ENCODE data around the gene FMO3. TPM values are rescaled to one million over a fixed set of nuclear protein-coding genes. Genes with fewer than 3 reads are reported as not detected.
A peak's percentile ranks its signal among the peaks of the same experiment; 100 is the strongest.

The FMO3 gene
- total RNA-seq, result under 1 TPM in 1 of 2 donors, not detected in 1; 0.42 TPM
- long read RNA-seq, result 0 reads

GRCh38 chr1:171090604-171091003, at the start of gene FMO3:
FMO3 (plus strand) TSS chr1:171090905; CDS start chr1:171092659, 1,754 bp downstream.
- intact Hi-C loops (cut with DNase I, micrococcal nuclease), result no loop called here
- no peak for ATAC-seq
- no peak for DNase-seq

GRCh38 chr1:171048014-171048413, 42.7 kb upstream of the FMO3 start:
- intact Hi-C loops (cut with DNase I, micrococcal nuclease), result no loop called here
- DNase-seq (no peak), ATAC-seq (no peak)

- DNase-seq (no peak), ATAC-seq (no peak)
- intact Hi-C loops (cut with DNase I, micrococcal nuclease), result no loop called here
Observed at GRCh38 chr1:171052977-171053376, 37.7 kb upstream of the FMO3 start.

- no peak for ATAC-seq
- intact Hi-C loops (cut with DNase I, micrococcal nuclease), result no loop called here
- DNase-seq, result no peak
Observed at GRCh38 chr1:171055966-171056643, 34.6 kb upstream of the FMO3 start.

- intact Hi-C loops (cut with DNase I, micrococcal nuclease), result no loop called here
- DNase-seq (no peak), ATAC-seq (no peak)
Observed at GRCh38 chr1:171061425-171062143, 29.1 kb upstream of the FMO3 start.

- intact Hi-C loops (cut with DNase I, micrococcal nuclease), result no loop called here
- DNase-seq, result no peak
- ATAC-seq, result no peak
Observed at GRCh38 chr1:171062902-171063301, 27.8 kb upstream of the FMO3 start.

- intact Hi-C loops (cut with DNase I, micrococcal nuclease), result no loop called here
- ATAC-seq (no peak), DNase-seq (no peak)
Observed at GRCh38 chr1:171075041-171075440, 15.7 kb upstream of the FMO3 start.

GRCh38 chr1:171081314-171081753, 9.4 kb upstream of the FMO3 start:
- DNase-seq (no peak), ATAC-seq (peak; percentile 83)
- intact Hi-C loops (cut with DNase I, micrococcal nuclease), result loop anchor here in 1 of 2 donors (10.0 kb wide), 1 partner anchor 143 kb away; no protein-coding TSS in a partner anchor

GRCh38 chr1:171081763-171082201, 8.9 kb upstream of the FMO3 start:
- ATAC-seq (peak; percentile 74), DNase-seq (no peak)
- intact Hi-C loops (cut with DNase I, micrococcal nuclease), result loop anchor here in 1 of 2 donors (10.0 kb wide), 1 partner anchor 143 kb away; no protein-coding TSS in a partner anchor

- no peak for DNase-seq
- ATAC-seq, result peak; percentile 28
- intact Hi-C loops (cut with DNase I, micrococcal nuclease), result loop anchor here in 1 of 2 donors (10.0 kb wide), 1 partner anchor 142 kb away; no protein-coding TSS in a partner anchor
Observed at GRCh38 chr1:171082606-171083005, 8.1 kb upstream of the FMO3 start.

GRCh38 chr1:171083222-171083621, 7.5 kb upstream of the FMO3 start:
- ATAC-seq (no peak), DNase-seq (no peak)
- intact Hi-C loops (cut with DNase I, micrococcal nuclease), result loop anchor here in 1 of 2 donors (10.0 kb wide), 1 partner anchor 142 kb away; no protein-coding TSS in a partner anchor

- intact Hi-C loops (cut with DNase I, micrococcal nuclease), result loop anchor here in 1 of 2 donors (10.0 kb wide), 1 partner anchor 141 kb away; no protein-coding TSS in a partner anchor
- ATAC-seq, result no peak
- no peak for DNase-seq
Observed at GRCh38 chr1:171084091-171084490, 6.6 kb upstream of the FMO3 start.

GRCh38 chr1:171084870-171085269, 5.8 kb upstream of the FMO3 start:
- ATAC-seq (no peak), DNase-seq (no peak)
- intact Hi-C loops (cut with DNase I, micrococcal nuclease), result loop anchor here in 1 of 2 donors (10.0 kb wide), 1 partner anchor 140 kb away; no protein-coding TSS in a partner anchor

- intact Hi-C loops (cut with DNase I, micrococcal nuclease), result loop anchor here in 1 of 2 donors (10.0 kb wide), 1 partner anchor 137 kb away; no protein-coding TSS in a partner anchor
- no peak for ATAC-seq
- no peak for DNase-seq
Observed at GRCh38 chr1:171087896-171088295, 2.8 kb upstream of the FMO3 start.

GRCh38 chr1:171103862-171104261, 13.2 kb downstream of the FMO3 start:
- ATAC-seq (no peak), DNase-seq (no peak)
- intact Hi-C loops (cut with DNase I, micrococcal nuclease), result no loop called here

- intact Hi-C loops (cut with DNase I, micrococcal nuclease), result no loop called here
- no peak for DNase-seq
- no peak for ATAC-seq
Observed at GRCh38 chr1:171107262-171107940, 16.7 kb downstream of the FMO3 start.

GRCh38 chr1:171107969-171108368, 17.3 kb downstream of the FMO3 start:
- ATAC-seq (no peak), DNase-seq (no peak)
- intact Hi-C loops (cut with DNase I, micrococcal nuclease), result no loop called here

- intact Hi-C loops (cut with DNase I, micrococcal nuclease), result no loop called here
- DNase-seq (no peak), ATAC-seq (no peak)
Observed at GRCh38 chr1:171109966-171110365, 19.3 kb downstream of the FMO3 start.

- no peak for DNase-seq
- ATAC-seq, result no peak
- intact Hi-C loops (cut with DNase I, micrococcal nuclease), result no loop called here
Observed at GRCh38 chr1:171110621-171111326, 20.1 kb downstream of the FMO3 start.

All from left colon (tissue), 2 donors.